NCI-H82 treated with DMSO at 0.1 percent for 48 hours (cell line): ENCODE measurements around the gene PAPPA2.
"Not testable (repeated sequence)": the region's sequence is repeated elsewhere in the genome, so short reads cannot be mapped to it uniquely, and the experiment has no call there.

Experiments
- DNase-seq: peaks from one replicate; lab custom pipeline; 2025; ENCODE audit not compliant: unreplicated experiment; lab: John Stamatoyannopoulos, UW

The PAPPA2 gene

GRCh38 chr1:176462674-176463378 is at the start of gene PAPPA2:
Gene PAPPA2, plus strand, starts transcription at chr1:176463175. Its CDS starts 93,148 bp downstream, at chr1:176556323.
- DNase-seq, result no peak

GRCh38 chr1:176416777-176417176 is 46.2 kb upstream of the PAPPA2 start:
- DNase-seq, result no peak

- not testable (repeated sequence) for DNase-seq
Observed at GRCh38 chr1:176419608-176420007, 43.4 kb upstream of the PAPPA2 start.

- DNase-seq, result no peak
Observed at GRCh38 chr1:176434234-176434633, 28.7 kb upstream of the PAPPA2 start.

GRCh38 chr1:176436251-176436650 is 26.7 kb upstream of the PAPPA2 start:
- no peak for DNase-seq

GRCh38 chr1:176440176-176440575 is 22.8 kb upstream of the PAPPA2 start:
- no peak for DNase-seq

DNA sequence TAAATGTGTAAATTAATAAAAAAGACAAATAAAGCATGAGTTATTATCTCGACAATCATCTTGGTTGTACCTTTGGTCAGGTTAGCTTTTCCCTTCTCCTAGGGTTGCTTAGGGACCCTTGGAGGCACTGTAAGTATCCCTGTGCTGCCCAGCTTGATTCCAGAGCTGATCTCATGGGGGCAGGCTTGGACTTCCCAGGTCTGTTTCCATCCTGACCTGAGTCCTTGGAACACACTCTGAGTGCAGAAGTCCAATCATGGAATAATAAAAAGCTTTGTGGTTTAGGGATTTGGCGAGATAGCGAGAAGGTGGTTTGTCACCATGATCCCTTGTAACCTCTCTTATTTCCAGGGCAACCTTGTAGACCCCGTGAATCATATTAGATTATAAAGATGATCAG is 18.7 kb upstream of the PAPPA2 start:
- no peak for DNase-seq

DNA sequence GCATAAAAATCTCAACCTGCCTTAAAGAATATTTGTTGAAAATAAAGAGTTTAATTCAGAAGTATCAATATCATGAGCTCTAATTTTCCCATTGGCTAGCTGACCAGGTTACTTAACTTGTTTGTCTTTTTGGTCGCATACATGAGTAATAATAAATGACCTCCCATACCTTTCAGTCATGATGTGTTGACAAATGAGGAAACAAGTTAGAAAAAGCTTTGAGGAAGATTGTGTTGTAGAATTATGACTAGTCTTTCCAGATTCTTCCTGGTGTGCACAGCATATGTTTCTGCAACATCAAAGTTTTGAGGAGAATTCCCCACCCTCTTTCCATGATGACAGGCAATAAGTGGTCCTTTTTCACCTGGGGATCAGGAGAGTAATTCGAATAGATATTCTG is 17.6 kb upstream of the PAPPA2 start:
- no peak for DNase-seq

- no peak for DNase-seq
Observed at GRCh38 chr1:176448340-176448739, 14.6 kb upstream of the PAPPA2 start.

GRCh38 chr1:176450526-176450925 is 12.4 kb upstream of the PAPPA2 start:
- DNase-seq, result no peak

DNA sequence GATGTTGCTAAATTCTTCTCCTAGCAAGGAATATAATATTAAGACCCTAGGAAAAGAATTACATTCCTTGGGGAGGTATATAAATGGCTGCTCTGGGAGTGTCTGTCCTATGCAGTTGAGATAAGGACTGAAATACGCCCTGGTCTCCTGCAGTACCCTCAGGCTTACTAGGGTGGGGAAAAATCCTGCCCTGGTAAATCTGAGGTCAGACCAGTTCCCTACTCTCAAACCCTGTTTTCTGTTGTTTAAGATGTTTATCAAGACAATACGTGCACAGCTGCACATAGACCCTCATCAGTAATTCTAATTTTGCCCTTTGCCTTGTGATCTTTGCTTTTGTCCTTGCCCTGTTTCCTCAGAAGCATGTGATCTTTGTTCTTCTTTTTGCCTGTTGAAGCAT is 11.2 kb upstream of the PAPPA2 start:
- not testable (repeated sequence) for DNase-seq

DNA sequence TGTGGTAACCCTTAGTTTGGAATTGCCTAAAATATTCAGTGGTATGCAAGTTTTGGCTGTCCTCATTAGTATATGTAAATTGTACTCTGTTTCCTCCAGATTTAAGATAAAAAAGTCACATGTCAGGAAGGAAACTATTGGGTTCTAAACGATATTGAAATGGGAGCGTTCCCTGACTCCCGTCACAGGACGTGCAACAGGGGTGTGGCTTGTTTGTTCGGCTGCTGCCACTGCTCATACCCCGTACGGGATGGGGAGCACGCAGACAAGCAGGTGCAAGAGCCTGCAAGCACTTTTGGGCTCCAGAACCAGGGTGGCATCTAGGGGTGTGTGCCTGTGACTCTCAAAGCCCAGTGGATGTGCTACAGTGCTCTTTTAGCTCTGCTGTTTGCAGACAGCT is 6.2 kb upstream of the PAPPA2 start:
- DNase-seq, result no peak

GRCh38 chr1:176460544-176461336 is 2.2 kb upstream of the PAPPA2 start:
- DNase-seq, result no peak

- no peak for DNase-seq
Observed at GRCh38 chr1:176461576-176461975, 1.4 kb upstream of the PAPPA2 start.

GRCh38 chr1:176466514-176466913 is 3.5 kb downstream of the PAPPA2 start:
- peak; percentile 63 for DNase-seq

DNA sequence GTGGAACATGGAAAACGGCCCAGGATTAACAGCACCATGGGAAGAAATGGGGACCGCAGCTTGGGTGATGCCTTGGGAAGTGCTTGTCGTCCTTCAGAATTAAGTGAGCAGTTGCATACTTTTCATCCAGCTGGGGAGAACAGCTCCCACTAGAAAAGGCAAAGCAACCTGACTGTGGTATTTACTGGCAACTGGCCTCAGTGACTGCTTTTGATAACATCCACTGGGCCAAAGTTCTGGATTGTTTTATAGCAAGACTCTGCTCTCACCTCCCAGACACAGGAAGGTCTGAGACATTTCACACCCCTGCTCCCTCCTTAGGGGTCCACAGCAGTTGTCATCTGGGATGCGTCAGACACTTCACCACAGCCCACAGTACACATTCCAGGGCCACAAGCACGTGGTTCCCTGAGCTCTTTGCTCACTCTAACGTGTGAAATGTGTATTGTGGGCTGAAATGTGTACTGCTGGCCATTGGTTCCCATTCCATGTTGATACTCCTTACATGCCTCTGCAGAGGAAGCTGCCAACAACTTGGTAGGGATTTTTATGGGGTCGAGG is 6.6 kb downstream of the PAPPA2 start:
- no peak for DNase-seq

DNA sequence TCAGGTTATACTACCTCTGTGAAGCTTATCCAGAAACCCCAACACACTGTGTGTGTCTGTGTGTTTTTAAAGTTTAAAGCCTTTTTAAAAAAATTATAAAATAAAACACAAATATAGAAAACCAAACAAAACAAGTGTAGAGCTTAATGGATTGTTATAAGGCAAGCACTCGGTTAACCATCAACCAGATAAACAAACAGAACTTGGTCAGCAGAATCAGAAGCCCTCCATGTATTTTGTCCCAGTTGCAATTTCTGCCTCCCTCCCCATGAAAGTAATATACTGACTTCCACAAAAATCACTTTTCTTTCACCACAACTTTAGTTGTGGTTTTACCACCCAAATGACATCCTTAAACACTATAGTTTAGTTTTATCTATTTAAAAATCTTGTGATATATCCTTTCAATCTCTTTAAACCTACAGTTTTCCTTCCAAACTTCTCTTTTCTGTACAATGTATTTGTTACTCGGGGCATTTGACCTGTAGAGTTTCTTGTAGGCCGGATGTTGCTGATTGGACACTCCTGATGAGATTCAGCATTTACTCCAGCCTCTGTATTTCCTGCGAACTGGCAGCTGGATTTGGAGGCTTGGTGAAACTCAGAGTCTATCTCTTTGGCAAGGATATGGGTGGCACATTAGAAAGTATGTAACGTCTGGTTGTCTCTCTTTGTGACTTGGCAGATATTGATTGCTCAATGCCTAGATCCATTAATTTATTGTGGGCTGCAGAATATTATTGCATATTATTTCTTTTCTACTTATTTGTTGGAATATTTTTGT is 8.6 kb downstream of the PAPPA2 start:
- DNase-seq, result no peak

- no peak for DNase-seq
Observed at GRCh38 chr1:176479971-176480370, 17.0 kb downstream of the PAPPA2 start.

GRCh38 chr1:176480750-176481149 is 17.8 kb downstream of the PAPPA2 start:
- DNase-seq, result no peak

DNA sequence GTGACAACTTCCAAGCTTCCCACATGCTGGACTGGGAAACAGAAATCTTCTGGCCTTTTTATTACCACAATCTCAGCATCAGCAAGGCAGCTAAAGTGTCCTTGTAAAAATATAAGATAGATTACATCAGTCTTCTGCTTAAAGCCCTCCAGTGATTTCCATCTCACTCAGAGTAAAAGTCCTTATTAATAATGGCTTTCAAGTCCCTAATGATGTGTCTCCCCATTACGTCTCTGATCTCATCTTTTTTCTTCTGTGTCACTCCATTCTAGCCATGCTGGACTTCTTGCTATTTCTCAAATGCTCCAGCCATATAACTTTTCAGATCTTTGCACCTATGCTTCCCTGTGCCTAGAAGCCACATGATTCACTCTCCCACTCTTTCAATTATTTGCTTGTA is 22.1 kb downstream of the PAPPA2 start:
- no peak for DNase-seq

- DNase-seq, result no peak
Observed at GRCh38 chr1:176494436-176494835, 31.5 kb downstream of the PAPPA2 start.
